GM18505 (cell line): ENCODE measurements around the gene MKNK2.
A peak's percentile ranks its signal among the peaks of the same experiment; 100 is the strongest.

Experiments
- ATAC-seq: cut with Tn5 transposase; IDR thresholded peaks from one replicate; pipeline ENCODE4 v1.9.1; 2021; ENCODE audit not compliant: unreplicated experiment
- POLR2A ChIP-seq: IDR thresholded peaks from 4 replicates; pipeline ENCODE4 v1.6.1; 2011; ENCODE audit warnings: borderline replicate concordance; ENCODE audit not compliant: insufficient read depth, insufficient read length; ENCODE audit errors: extremely low read depth

Gene MKNK2

GRCh38 chr19:2072757-2073551 is 21.9 kb upstream of the MKNK2 start:
- ATAC-seq = no peak
- TF ChIP-seq POLR2A = no peak

- no peak for TF ChIP-seq POLR2A
- ATAC-seq = no peak
Measured at GRCh38 chr19:2070986-2071673, 20.1 kb upstream of the MKNK2 start.

GRCh38 chr19:2070436-2070827 is 19.4 kb upstream of the MKNK2 start:
- no peak for ATAC-seq

GRCh38 chr19:2064788-2065524 is 13.9 kb upstream of the MKNK2 start:
- no peak for TF ChIP-seq POLR2A
- no peak for ATAC-seq

More at GRCh38 chr19:2070436-2070827, 19.4 kb upstream of the MKNK2 start:
- no peak for TF ChIP-seq POLR2A

GRCh38 chr19:2064395-2064787 is 13.3 kb upstream of the MKNK2 start:
- ATAC-seq = no peak
- TF ChIP-seq POLR2A = no peak

- TF ChIP-seq POLR2A = no peak
- ATAC-seq = no peak
Measured at GRCh38 chr19:2063824-2064223, 12.8 kb upstream of the MKNK2 start.

GRCh38 chr19:2062770-2063169 is 11.7 kb upstream of the MKNK2 start:
- TF ChIP-seq POLR2A = no peak
- no peak for ATAC-seq

- ATAC-seq = no peak
- no peak for TF ChIP-seq POLR2A
Measured at GRCh38 chr19:2062389-2062729, 11.3 kb upstream of the MKNK2 start.

- peak; percentile 75 for TF ChIP-seq POLR2A
- ATAC-seq = peak; percentile 70
Measured at GRCh38 chr19:2061495-2062388, 10.7 kb upstream of the MKNK2 start.

- ATAC-seq = peak; percentile 19
- no peak for TF ChIP-seq POLR2A
Measured at GRCh38 chr19:2060884-2061494, 9.9 kb upstream of the MKNK2 start.

- ATAC-seq = no peak
- TF ChIP-seq POLR2A = no peak
Measured at GRCh38 chr19:2059422-2060201, 8.6 kb upstream of the MKNK2 start.

- no peak for ATAC-seq
Measured at GRCh38 chr19:2058570-2059421, 7.8 kb upstream of the MKNK2 start.

More at GRCh38 chr19:2058570-2059421, 7.8 kb upstream of the MKNK2 start:
- TF ChIP-seq POLR2A = no peak
